ENCODE measurements around the gene CD300LD.

Gene CD300LD

GRCh38 chr17:74595037-74595750 lies 3.1 kb upstream of the CD300LD start:
- in situ Hi-C loops (cut with HindIII; ENCODE audit: low sequenced_read_pairs) = no loop called here
- TF ChIP-seq CTCF (IDR thresholded peaks at IDR 0.05; ENCODE audit: low read depth, low read length) = no peak
- no peak for DNase-seq (ENCODE audit: low read depth, low spot score)
- H3K4me3 ChIP-seq (ENCODE audit: low read depth, low read length) = no peak overlapping the region

GRCh38 chr17:74591503-74591902 lies 580 bp downstream of the CD300LD start:
- TF ChIP-seq CTCF (IDR thresholded peaks at IDR 0.05; ENCODE audit: low read depth, low read length) = no peak
- in situ Hi-C loops (cut with HindIII; ENCODE audit: low sequenced_read_pairs) = no loop called here
- DNase-seq (ENCODE audit: low read depth, low spot score) = no peak
- no peak overlapping the region for H3K4me3 ChIP-seq (ENCODE audit: low read depth, low read length)

DNA sequence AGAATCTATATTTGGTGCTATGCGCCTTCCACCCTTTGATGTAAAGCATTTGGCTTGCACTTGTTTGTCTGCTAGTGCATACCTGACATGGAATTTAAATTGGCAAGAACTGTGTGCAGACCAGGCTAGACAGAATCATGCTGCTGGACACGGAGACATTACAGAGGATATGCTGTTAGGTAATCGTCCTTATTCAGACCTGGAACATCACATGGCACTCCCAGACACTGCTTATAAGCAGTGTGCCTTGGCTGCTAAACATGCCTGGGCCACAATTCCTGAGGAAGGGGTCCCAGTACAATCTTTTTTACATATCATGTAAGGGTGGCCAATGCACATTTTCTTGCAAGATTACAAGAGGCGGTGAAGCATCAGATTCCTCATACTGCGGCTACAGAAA lies 6.4 kb downstream of the CD300LD start:
- no peak for DNase-seq (ENCODE audit: low read depth, low spot score)
- H3K4me3 ChIP-seq (ENCODE audit: low read depth, low read length) = no peak overlapping the region
- in situ Hi-C loops (cut with HindIII; ENCODE audit: low sequenced_read_pairs) = no loop called here
- no peak for TF ChIP-seq CTCF (IDR thresholded peaks at IDR 0.05; ENCODE audit: low read depth, low read length)

DNA sequence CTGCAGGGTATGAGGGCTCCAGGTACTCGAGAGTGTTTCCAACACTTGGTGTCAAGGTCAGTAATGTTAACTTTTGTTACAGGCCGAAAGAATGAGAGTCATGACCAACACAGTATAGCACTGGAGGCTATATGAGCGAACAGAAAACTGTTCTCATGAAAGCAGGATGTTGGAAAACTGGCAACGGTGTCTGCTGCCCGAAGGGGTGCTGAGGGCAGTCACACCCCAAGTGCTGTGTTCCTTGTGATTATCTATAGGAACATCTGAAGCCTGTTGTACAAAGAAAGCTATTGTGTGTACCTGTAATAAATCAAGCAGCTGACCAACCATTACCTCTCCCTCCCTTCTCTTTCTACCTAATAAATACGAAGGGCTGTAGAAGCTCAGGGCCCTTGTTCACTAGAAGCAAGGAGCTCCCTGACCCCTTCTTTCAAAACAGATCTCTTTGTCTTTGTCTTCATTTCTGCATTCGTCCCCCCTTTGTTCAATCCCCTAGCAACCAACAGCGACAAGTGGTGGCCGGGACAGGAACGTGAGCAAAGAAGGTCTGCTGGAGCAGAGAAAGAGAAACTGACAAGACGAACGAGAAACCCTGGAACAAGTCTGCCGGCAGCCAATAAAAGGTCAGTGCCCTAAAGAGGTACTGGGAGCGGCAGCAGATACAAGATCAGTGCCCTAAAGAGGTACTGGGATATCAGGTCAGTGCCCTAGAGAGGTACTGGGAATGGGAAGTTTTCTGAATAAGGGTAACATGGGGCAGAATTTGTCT lies 7.6 kb downstream of the CD300LD start:
- no peak overlapping the region for H3K4me3 ChIP-seq (ENCODE audit: low read depth, low read length)
- no peak for TF ChIP-seq CTCF (IDR thresholded peaks at IDR 0.05; ENCODE audit: low read depth, low read length)
- DNase-seq (ENCODE audit: low read depth, low spot score) = no peak
- in situ Hi-C loops (cut with HindIII; ENCODE audit: low sequenced_read_pairs) = no loop called here

- H3K4me3 ChIP-seq (ENCODE audit: low read depth, low read length) = no peak overlapping the region
- no peak for DNase-seq (ENCODE audit: low read depth, low spot score)
- no peak for TF ChIP-seq CTCF (IDR thresholded peaks at IDR 0.05; ENCODE audit: low read depth, low read length)
- in situ Hi-C loops (cut with HindIII; ENCODE audit: low sequenced_read_pairs) = no loop called here
These were observed 9.4 kb downstream of the CD300LD start for GRCh38 chr17:74582633-74583032.

GRCh38 chr17:74579900-74580299 lies 12.2 kb downstream of the CD300LD start:
- in situ Hi-C loops (cut with HindIII; ENCODE audit: low sequenced_read_pairs) = no loop called here
- DNase-seq (ENCODE audit: low read depth, low spot score) = no peak
- no peak for TF ChIP-seq CTCF (IDR thresholded peaks at IDR 0.05; ENCODE audit: low read depth, low read length)
- H3K4me3 ChIP-seq (ENCODE audit: low read depth, low read length) = no peak overlapping the region
